Right forelimb (tissue), 1 donor: ENCODE measurements around the gene CADPS.
A peak's percentile ranks its signal among the peaks of the same experiment; 100 is the strongest.

Experiments
- DNase-seq: peaks from one replicate; pipeline ENCODE4 v3.0.0-alpha.2; 2018

Gene CADPS

GRCh38 chr3:62874711-62875557, at the start of gene CADPS:
Gene CADPS, minus strand, starts transcription at chr3:62875416. Its CDS starts 387 bp downstream, at chr3:62875029.
- peak; percentile 46 for DNase-seq

DNA sequence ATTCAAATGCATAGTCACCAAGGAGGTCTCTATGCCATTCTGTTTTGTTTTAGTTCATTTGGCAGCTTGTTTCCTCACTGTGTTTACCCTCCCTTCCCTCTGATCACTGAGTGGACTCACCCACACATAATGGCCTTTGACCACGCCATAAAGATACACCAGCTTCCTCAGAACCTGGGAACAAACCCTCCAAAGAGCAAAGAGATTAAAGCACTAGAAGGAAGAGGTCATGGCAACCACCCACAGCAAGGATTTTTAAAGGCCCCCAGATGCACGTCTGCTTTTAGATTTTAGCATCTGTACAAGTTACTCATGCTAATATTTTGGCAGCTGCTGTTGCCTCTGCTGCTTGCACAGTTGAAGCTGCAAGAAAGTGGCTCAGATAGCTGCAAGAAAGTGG, 47.9 kb upstream of the CADPS start:
- no peak for DNase-seq

DNA sequence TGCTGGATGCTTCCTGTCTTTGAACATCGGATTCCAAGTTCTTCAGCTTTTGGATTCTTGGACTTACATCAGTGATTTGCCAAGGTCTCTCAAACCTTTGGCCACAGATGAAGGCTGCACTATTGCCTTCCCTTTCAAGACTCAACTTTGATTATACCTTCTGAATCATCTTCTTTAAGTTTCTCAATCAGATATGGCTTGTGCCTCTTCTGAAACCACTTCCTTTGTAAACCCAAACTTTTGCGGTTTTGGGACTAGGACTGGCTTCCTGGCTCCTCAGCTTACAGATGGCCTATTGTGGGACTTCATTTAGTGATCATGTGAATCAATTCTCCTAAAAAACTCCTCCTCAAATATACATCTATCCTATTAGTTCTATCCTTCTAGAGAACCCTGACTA, 47.1 kb upstream of the CADPS start:
- DNase-seq, result no peak

DNA sequence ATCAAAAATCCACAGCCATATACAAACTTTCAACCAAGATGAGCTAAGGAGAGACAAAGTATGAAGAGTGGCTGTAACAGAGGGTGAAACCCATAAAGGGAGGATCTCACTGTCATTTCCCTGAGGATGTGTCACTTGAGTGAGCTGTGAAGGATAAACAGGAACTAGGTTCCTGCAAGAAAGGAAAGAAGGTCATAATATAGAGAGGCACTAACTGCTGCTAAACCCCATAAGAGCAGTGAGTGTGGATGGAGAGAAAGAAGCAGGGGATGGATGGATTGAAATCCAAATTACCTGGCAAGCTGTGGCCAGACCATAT, 45.2 kb upstream of the CADPS start:
- no peak for DNase-seq

DNA sequence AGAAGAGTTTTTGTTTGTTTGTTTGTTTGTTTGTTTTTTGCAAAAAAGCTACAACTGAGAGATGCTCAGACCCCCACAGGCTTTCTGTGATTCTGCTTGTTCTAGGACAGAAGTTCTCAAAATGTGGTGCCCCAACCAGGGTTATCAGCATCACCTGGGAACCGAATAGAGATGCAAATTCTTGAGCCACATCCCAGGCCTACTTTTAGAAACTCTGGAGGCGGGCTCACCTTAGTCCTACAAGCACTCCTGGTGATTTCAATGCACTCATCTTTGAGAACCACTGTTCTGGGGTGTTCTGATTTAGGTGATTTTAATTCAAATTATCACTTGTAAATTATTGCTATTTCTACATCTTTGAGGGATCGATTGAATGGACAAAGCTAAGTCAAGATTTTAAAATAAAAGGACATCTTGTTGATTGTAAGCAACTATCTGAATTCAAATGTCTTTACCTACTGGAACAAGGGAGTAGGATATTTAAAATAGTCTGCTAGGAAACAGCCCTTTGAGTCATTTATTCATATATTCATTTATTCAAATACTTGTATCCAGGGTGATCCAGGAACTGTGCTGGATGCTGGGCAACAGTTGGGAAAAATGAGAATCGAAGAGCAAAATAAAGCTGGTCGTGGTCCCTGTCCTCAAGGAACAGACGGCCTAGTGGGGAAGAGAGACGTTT, 44.7 kb upstream of the CADPS start:
- no peak for DNase-seq

DNA sequence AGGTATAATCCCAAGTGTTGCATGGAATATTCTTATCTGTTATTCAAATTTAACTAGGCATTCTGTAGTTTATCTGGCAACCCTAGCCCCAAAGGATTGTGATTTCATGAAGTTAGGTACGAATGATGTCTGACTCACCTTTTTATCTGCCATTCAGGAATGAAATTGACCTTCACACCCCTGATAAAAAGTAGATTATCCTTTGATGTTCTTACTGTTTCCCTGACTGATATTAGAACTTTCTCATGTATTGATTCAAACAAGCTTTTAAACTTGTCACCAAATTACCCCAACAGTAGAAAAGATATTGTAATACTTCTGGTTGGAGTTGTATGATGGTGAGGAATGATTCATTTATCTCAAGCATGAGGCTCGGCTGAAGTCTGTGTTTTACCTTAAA, 43.6 kb upstream of the CADPS start:
- no peak for DNase-seq

DNA sequence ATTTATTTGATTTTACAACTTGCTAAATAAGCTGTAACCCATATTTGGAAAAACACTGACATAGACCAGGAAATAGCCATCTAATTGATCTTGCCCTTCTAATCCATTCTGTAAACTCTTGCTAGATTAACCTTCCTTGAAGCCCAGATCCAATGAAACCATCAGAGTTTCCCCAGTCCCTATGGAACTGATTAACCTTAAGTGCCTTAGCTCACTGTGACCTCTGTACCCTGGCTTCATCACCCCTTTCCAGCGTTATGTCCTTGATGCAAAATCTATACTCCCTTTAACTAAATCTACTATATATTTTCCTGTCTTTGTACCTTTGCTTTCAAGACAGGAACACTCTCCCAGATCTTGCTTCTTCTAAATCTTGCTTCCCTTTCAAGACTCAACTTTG, 42.9 kb upstream of the CADPS start:
- DNase-seq, result no peak

- no peak for DNase-seq
Measured at GRCh38 chr3:62911526-62911925, 36.3 kb upstream of the CADPS start.

GRCh38 chr3:62905331-62905730, 30.1 kb upstream of the CADPS start:
- DNase-seq, result no peak

DNA sequence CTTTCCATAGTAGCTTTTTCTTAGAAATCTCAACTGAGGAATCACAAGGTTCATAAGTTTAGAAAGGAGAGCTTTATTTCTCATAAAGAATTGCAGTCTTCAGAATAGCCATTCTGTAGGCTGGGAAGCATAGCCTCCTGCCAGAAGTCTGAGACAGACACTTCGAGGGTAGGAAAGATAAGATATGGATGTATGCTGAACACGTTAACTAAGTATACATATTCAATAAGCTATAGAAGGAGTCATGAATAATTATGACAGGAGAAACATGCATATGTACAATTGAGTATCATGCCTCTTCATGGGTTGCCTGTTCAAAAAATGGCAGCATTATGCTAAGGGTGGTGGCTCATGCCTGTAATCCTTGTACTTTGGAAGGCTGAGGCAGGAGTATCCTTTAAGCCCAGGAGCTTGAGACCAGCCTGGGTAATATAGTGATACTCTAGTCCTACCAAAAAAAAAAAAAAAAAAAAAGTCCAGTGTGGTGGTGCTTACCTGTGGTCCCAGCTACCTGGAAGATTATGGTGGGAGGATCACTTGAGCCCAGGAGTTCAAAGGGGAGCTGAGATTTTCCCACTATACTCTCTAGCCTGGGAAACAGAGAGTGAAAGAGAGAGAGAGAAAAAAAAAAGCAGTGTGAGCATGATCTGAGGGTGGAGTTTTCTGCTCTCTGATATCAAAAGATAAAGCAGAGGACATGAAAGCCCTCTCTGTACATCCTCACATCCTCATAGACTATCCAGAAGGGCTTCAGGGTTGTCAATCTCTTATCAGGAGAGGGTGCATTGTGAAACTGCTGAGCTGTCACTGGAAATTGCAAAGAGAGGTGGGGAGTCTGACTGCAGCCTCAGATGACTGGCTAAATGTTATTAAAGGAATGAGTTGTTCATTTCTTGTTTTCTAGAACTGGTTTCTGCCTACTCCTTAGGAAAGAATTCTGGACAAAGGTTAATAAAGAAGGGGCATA, 23.6 kb upstream of the CADPS start:
- no peak for DNase-seq

GRCh38 chr3:62895901-62896300, 20.7 kb upstream of the CADPS start:
- DNase-seq, result no peak

GRCh38 chr3:62892951-62893350, 17.7 kb upstream of the CADPS start:
- no peak for DNase-seq

- DNase-seq, result no peak
Measured at GRCh38 chr3:62892045-62892444, 16.8 kb upstream of the CADPS start.

- DNase-seq, result no peak
Measured at GRCh38 chr3:62888778-62889177, 13.6 kb upstream of the CADPS start.

GRCh38 chr3:62888180-62888579, 13.0 kb upstream of the CADPS start:
- DNase-seq, result no peak

- no peak for DNase-seq
Measured at GRCh38 chr3:62885136-62885535, 9.9 kb upstream of the CADPS start.

DNA sequence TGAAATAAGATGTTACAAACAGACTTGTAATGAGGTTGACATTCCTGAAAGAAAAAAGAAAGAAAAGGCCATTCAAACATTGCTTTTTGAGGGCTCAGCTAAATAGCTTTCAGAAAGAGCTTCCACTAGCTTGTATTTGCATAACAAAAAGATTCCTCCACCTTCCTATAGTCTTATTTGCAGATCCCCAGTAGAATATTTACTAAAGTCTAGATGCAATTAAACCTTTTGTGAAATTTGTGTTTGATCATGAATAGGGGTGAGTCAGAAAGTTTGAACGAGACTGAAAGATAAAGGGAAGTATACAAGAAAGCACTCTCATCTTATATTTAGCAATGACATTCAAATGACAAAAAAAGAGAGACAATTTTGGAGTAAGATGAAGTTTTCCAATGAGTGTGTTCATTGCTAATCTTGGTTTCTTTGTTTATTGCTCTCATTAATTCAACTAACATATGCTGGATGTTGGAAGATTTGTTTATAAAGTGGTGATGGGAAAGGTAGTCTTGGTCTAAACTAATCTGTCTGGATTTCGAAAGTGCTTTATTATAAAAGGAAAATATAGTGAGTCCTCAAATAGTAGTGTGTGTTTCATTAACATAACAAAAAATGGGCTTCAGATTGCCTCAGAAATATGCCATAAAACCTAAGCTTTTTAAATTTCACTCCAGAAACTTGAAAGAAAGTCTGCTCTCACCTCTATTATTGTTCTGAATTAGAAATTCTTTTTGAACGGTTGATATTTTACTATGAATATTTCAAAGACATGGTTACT, 9.1 kb upstream of the CADPS start:
- DNase-seq, result no peak

- DNase-seq, result no peak
Measured at GRCh38 chr3:62882676-62883200, 7.5 kb upstream of the CADPS start.

GRCh38 chr3:62876064-62876463, 848 bp upstream of the CADPS start:
- DNase-seq, result peak; percentile 70

GRCh38 chr3:62875558-62876002, 364 bp upstream of the CADPS start:
- DNase-seq, result no peak

DNA sequence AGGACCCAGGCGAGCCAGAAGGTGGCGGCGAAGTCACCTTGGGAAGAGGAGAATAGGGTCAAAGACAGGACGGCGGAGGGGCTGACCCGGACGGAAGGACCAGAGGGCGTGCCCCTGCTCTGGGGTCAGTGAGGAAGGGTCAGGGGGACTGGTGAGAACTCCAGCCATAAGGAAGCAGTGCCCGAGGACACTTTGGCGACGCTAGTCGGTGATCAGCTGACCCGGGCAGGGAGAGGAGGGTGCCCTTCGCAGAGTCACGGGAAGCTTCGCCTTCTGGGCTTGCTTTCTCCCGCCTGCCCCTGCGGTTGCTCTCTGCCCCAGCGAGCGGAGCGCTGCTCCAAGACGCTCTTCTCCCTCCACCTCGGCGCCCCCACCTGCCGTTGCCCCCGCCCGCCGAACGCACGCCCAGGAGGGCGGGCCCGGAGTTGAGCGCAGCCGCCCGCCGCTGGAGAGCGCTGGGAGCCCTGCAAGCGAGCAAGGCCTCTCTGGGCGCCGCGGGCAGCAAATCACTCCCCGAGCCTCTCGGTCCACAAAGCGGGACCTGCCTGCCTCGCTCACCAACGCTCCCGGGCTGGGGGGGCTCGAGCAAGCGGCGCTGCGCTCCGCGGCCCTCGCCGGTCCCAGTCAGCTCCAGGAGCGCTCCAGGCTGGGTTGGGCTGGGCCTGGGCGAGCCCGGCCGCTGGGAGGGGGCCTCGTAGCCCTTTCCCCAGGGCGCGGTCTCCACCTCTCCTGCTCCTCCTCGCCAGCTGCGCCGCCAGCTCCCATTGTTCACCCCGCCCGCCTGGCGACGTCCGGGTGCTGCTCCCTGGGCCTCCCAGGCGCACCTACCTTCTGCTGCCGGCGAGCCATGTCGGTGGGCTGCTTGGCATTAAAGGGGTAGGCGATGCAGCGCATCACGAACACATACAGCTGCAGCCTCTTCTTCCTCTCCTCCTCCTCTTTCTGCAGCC, 1.2 kb downstream of the CADPS start:
- DNase-seq, result peak; percentile 52
